HG03354 (cell line): Measurements from ENCODE around the gene LHFPL3.
"Not testable (repeated sequence)": the region's sequence is repeated elsewhere in the genome, so short reads cannot be mapped to it uniquely, and the experiment has no call there.

Experiments
- ATAC-seq: cut with Tn5 transposase; IDR thresholded peaks from one replicate; pipeline ENCODE4 v1.9.1; 2021; ENCODE audit warnings: mild to moderate bottlenecking; ENCODE audit not compliant: unreplicated experiment, poor library complexity, severe bottlenecking

Gene LHFPL3

GRCh38 chr7:104328296-104328969, at the start of gene LHFPL3:
Gene LHFPL3 (plus strand): TSS chr7:104328603.
- ATAC-seq, result no peak

- not testable (repeated sequence) for ATAC-seq
Observed at GRCh38 chr7:104281685-104282084, 46.7 kb upstream of the LHFPL3 start.

GRCh38 chr7:104286839-104287238, 41.6 kb upstream of the LHFPL3 start:
- ATAC-seq, result no peak

- no peak for ATAC-seq
Observed at GRCh38 chr7:104288137-104288536, 40.3 kb upstream of the LHFPL3 start.

GRCh38 chr7:104294291-104294690, 34.1 kb upstream of the LHFPL3 start:
- no peak for ATAC-seq

GRCh38 chr7:104296266-104296665, 32.1 kb upstream of the LHFPL3 start:
- no peak for ATAC-seq

- peak; percentile 72 for ATAC-seq
Observed at GRCh38 chr7:104296900-104297299, 31.5 kb upstream of the LHFPL3 start.

GRCh38 chr7:104299323-104299722, 29.1 kb upstream of the LHFPL3 start:
- ATAC-seq, result no peak

- ATAC-seq, result no peak
Observed at GRCh38 chr7:104299777-104300176, 28.6 kb upstream of the LHFPL3 start.

GRCh38 chr7:104306793-104307192, 21.6 kb upstream of the LHFPL3 start:
- no peak for ATAC-seq

- no peak for ATAC-seq
Observed at GRCh38 chr7:104317948-104318629, 10.3 kb upstream of the LHFPL3 start.

- no peak for ATAC-seq
Observed at GRCh38 chr7:104327534-104327933, 869 bp upstream of the LHFPL3 start.

- ATAC-seq, result no peak
Observed at GRCh38 chr7:104327938-104328295, 486 bp upstream of the LHFPL3 start.

GRCh38 chr7:104328970-104329825, 795 bp downstream of the LHFPL3 start:
- no peak for ATAC-seq

- ATAC-seq, result no peak
Observed at GRCh38 chr7:104341546-104341945, 13.1 kb downstream of the LHFPL3 start.

- no peak for ATAC-seq
Observed at GRCh38 chr7:104352736-104353135, 24.3 kb downstream of the LHFPL3 start.

GRCh38 chr7:104357166-104357565, 28.8 kb downstream of the LHFPL3 start:
- no peak for ATAC-seq

- ATAC-seq, result no peak
Observed at GRCh38 chr7:104358446-104359132, 30.2 kb downstream of the LHFPL3 start.

- no peak for ATAC-seq
Observed at GRCh38 chr7:104362756-104363155, 34.4 kb downstream of the LHFPL3 start.

GRCh38 chr7:104363355-104363754, 35.0 kb downstream of the LHFPL3 start:
- no peak for ATAC-seq
